Thoracic aorta (tissue), 2 donors: ENCODE measurements around the gene CUTA. TPM values are rescaled to one million over a fixed set of nuclear protein-coding genes. Genes with fewer than 3 reads are reported as not detected.
"Not testable (repeated sequence)": the region's sequence is repeated elsewhere in the genome, so short reads cannot be mapped to it uniquely, and the experiment has no call there.

Experiments used
- ATAC-seq: fragments of 150-250 bp; one replicate; pipeline ENCODE4 v1.8.0; 2017; ENCODE audit warnings: low read depth; ENCODE audit not compliant: insufficient number of reproducible peaks, low FRiP score
- DNase-seq: peaks from one replicate; pipeline ENCODE4 v3.0.0-alpha.2; 2020; ENCODE audit warnings: low spot score
- H3K27ac ChIP-seq, 2 donors: fragments of 200-600 bp; sonication (generic); 1 replicate in 1 of 2; 2 replicates in 1 of 2; pipeline ENCODE4 v1.5.1; 2016; ENCODE audit warnings: mild to moderate bottlenecking in 2 of 2, moderate library complexity in 2 of 2
- H3K27me3 ChIP-seq: fragments of 200-600 bp; sonication (generic); replicated peaks from 2 replicates; pipeline ENCODE4 v1.6.0; 2016; ENCODE audit warnings: mild to moderate bottlenecking; ENCODE audit not compliant: insufficient read depth
- H3K36me3 ChIP-seq: fragments of 200-600 bp; sonication (generic); one replicate; pipeline ENCODE4 v1.5.1; 2016
- H3K4me1 ChIP-seq, 2 donors: fragments of 200-600 bp; sonication (generic); 1 replicate in 1 of 2; 2 replicates in 1 of 2; pipeline versions ENCODE4 v1.5.1 to v1.6.0; 2016; ENCODE audit warnings: low read depth in 2 of 2, mild to moderate bottlenecking in 1 of 2; ENCODE audit not compliant: control insufficient read depth in 1 of 2
- H3K4me3 ChIP-seq: fragments of 200-600 bp; sonication (generic); 2 replicates; pipeline ENCODE4 v1.5.1; 2016; ENCODE audit warnings: mild to moderate bottlenecking
- H3K9me3 ChIP-seq: fragments of 200-600 bp; sonication (generic); 2 replicates; pipeline ENCODE4 v1.5.1; 2016
- CTCF ChIP-seq: fragments of 200-600 bp; sonication (generic); IDR thresholded peaks from one replicate; pipeline ENCODE4 v1.5.1; 2019; ENCODE audit warnings: antibody characterized with exemption
- total RNA-seq, 2 donors: library from RNA; depleted of rRNA; stranded (reverse); fragments of >200 nt; gene quantifications; one replicate each; pipeline versions ENCODE4 v1.1.0 to v1.2.3, GENCODE V29; 2016

The CUTA gene
- total RNA-seq, 2 donors from 2014 or later: 60.3 to 207 TPM

- H3K4me3 ChIP-seq: peak overlapping the region; percentile 61
- no peaks in the 10 kb centered on the region for H3K27me3 ChIP-seq
- H3K4me1 ChIP-seq: peaks cover 6 to 12% of the 10 kb centered on the region in 2 donors
- ATAC-seq: peak; percentile 0
- no peak for TF ChIP-seq CTCF
- no peak for DNase-seq
- H3K9me3 ChIP-seq: no peaks in the 10 kb centered on the region
- H3K36me3 ChIP-seq: no peaks in the 10 kb centered on the region
- H3K27ac ChIP-seq: peak overlapping the region; percentile 93 to 94
These were observed 27.1 kb downstream of the CUTA start for GRCh38 chr6:33390767-33391277.

- Histone ChIP-seq H3K9me3 (no peaks in the 10 kb centered on the region), H3K36me3 (no peaks in the 10 kb centered on the region), H3K27me3 (no peaks in the 10 kb centered on the region), H3K4me3 (no peak overlapping the region), H3K27ac (peak overlapping the region in 1 of 2 donors; percentile 94), H3K4me1 (peaks cover 6 to 12% of the 10 kb centered on the region in 2 donors)
- ATAC-seq (no peak), DNase-seq (no peak)
- no peak for TF ChIP-seq CTCF
These were observed 27.7 kb downstream of the CUTA start for GRCh38 chr6:33390173-33390572.

- H3K9me3 ChIP-seq: no peaks in the 10 kb centered on the region
- H3K36me3 ChIP-seq: no peaks in the 10 kb centered on the region
- H3K4me3 ChIP-seq: no peak overlapping the region
- ATAC-seq (peak; percentile 28), DNase-seq (no peak)
- no peak for TF ChIP-seq CTCF
- H3K27ac ChIP-seq: no peak overlapping the region
- H3K27me3 ChIP-seq: no peaks in the 10 kb centered on the region
- H3K4me1 ChIP-seq: no peaks in the 10 kb centered on the region
These were observed 33.3 kb downstream of the CUTA start for GRCh38 chr6:33384581-33385020.

- ATAC-seq (no peak), DNase-seq (no peak)
- no peak overlapping the region for H3K27ac ChIP-seq
- no peaks in the 10 kb centered on the region for H3K4me1 ChIP-seq
- no peak for TF ChIP-seq CTCF
- no peaks in the 10 kb centered on the region for H3K9me3 ChIP-seq
- H3K4me3 ChIP-seq: no peak overlapping the region
- no peaks in the 10 kb centered on the region for H3K27me3 ChIP-seq
- no peaks in the 10 kb centered on the region for H3K36me3 ChIP-seq
These were observed 34.3 kb downstream of the CUTA start for GRCh38 chr6:33383427-33384185.

- ATAC-seq: no peak
These were observed 37.5 kb downstream of the CUTA start for GRCh38 chr6:33380272-33380981.

GRCh38 chr6:33379184-33379583 is 38.7 kb downstream of the CUTA start:
- not testable (repeated sequence) for H3K27ac ChIP-seq, H3K4me3 ChIP-seq, ATAC-seq, DNase-seq, H3K27me3 ChIP-seq, H3K9me3 ChIP-seq, H3K36me3 ChIP-seq
- peaks cover 13 to 19% of the 10 kb centered on the region in 2 donors for H3K4me1 ChIP-seq

More at GRCh38 chr6:33380272-33380981, 37.5 kb downstream of the CUTA start:
- Histone ChIP-seq H3K4me1 (peaks cover 4 to 7% of the 10 kb centered on the region in 2 donors), H3K27ac (no peak overlapping the region), H3K4me3 (no peak overlapping the region), H3K36me3 (no peaks in the 10 kb centered on the region), H3K27me3 (no peaks in the 10 kb centered on the region), H3K9me3 (no peaks in the 10 kb centered on the region)
- TF ChIP-seq CTCF: no peak
- DNase-seq: no peak
